Duodenal mucosa (tissue), 2 donors: ENCODE data around the gene ABCA9.

Source experiments
- H3K27ac ChIP-seq: one replicate; pipeline ENCODE4 v1.7.0; 2013; ENCODE audit warnings: low read depth, low read length
- H3K27me3 ChIP-seq, 2 donors: one replicate each; pipeline ENCODE4 v1.7.0; 2013; ENCODE audit warnings: low read length in 2 of 2, control low read depth in 1 of 2; ENCODE audit not compliant: insufficient read depth in 2 of 2, control insufficient read depth in 1 of 2
- H3K36me3 ChIP-seq, 2 donors: one replicate each; pipeline ENCODE4 v1.7.0; 2013; ENCODE audit warnings: low read length in 2 of 2, control low read depth in 1 of 2; ENCODE audit not compliant: insufficient read depth in 2 of 2, control insufficient read depth in 1 of 2
- H3K4me1 ChIP-seq, 2 donors: one replicate each; pipeline ENCODE4 v1.7.0; 2013; ENCODE audit warnings: low read length in 2 of 2, control low read depth in 1 of 2; ENCODE audit not compliant: insufficient read depth in 2 of 2, control insufficient read depth in 1 of 2
- H3K4me3 ChIP-seq, 2 donors: one replicate each; pipeline ENCODE4 v1.7.0; 2013; ENCODE audit warnings: low read length in 2 of 2, low read depth in 1 of 2
- H3K9ac ChIP-seq, 2 donors: one replicate each; pipeline ENCODE4 v1.7.0; 2013; ENCODE audit warnings: low read length in 2 of 2, low read depth in 1 of 2
- H3K9me3 ChIP-seq, 2 donors: one replicate each; pipeline ENCODE4 v1.7.0; 2013; ENCODE audit warnings: low read length in 2 of 2, control low read depth in 1 of 2; ENCODE audit not compliant: control insufficient read depth in 1 of 2

The ABCA9 gene

DNA sequence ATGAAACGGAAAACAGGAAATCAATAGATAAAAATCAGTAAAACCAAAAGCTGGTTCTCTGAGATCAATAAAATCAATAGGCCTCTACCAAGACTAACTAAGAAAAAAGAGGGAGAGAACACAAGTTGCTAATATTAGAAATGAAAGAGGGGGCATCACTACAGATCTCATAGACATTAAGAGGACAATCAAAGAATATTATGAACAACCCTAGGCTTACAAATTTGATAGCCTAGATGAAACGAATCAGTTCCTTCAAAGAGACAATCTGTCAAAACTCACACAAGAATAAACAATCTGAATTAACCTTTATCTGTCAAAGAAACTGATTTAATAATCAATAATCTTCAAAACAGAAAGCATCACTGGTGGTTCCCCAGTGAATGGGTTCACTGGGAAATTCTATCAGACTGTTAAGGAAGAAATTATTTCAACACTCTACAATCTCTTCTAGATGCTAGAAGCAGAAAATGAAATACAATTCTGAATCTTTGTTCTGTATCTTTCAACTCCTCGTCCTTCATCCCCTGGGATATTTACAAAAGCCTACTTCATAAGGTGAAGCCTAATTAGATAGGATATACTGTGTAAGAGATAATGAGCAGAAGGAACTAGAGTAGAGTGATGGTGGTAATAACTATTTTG lies 4.4 kb downstream of the ABCA9 start:
- Histone ChIP-seq H3K36me3 (no peaks in the 10 kb centered on the region), H3K9me3 (no peaks in the 10 kb centered on the region), H3K27me3 (no peaks in the 10 kb centered on the region), H3K4me1 (peaks cover 0 to 5% of the 10 kb centered on the region in 2 donors), H3K4me3 (no peak overlapping the region), H3K27ac (no peak overlapping the region), H3K9ac (no peak overlapping the region)

DNA sequence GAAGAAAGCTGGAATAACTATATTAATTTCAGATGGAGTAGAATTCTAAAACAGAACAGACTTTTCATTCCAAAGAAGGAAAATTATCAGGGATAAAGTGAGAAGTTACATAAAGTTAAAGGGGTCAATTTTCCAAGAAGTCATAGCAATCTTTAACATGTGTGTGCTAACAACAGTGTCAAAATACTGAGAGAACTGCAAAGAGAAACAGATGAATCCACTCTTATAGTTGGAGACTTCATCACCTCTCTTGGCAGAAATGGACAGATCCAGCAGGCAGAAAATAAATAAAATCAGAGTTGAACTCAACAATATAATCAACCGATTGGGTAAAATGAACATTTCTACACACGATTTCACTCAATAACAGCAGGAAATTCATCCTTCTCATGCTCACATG lies 5.4 kb downstream of the ABCA9 start:
- Histone ChIP-seq H3K27ac (no peak overlapping the region), H3K9ac (no peak overlapping the region), H3K27me3 (no peaks in the 10 kb centered on the region), H3K4me3 (no peak overlapping the region), H3K9me3 (no peaks in the 10 kb centered on the region), H3K4me1 (peaks cover 0 to 5% of the 10 kb centered on the region in 2 donors), H3K36me3 (no peaks in the 10 kb centered on the region)

DNA sequence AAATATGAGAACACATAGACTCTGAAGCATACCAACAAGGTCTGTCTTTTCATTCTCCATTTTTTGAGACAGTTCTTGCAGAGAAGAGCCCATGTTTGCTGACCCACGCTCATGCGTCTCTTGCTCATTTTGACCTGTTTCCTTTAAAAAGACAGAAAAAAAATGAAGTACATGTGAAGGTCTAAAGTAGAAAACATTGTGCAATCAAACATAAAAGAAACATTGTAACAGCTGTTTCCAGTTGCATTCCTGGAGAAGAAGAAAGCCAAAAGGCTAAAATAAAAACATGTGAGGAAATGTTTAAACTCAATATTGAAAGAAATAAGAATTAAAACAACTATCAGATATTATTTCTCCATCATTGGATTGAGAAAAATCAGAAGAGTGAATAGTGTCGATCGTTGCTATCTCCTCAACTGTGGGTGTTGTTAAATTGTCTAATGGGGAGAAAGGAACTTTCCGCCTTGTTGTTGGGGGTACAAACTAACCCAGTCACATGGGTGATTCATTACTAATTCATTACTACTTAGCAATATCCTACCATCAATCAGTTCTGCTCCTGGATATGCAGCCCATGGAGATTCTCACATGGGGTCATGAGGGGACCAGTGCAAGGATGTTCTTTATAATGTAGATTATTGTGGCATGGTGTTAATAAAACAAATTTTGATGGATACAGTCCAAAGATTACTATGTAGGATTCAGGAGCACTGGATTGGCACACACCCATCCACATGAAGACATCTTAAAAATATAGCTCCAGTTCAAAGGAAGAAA lies 9.5 kb downstream of the ABCA9 start:
- peaks cover 0 to 3% of the 10 kb centered on the region in 2 donors for H3K9me3 ChIP-seq
- no peak overlapping the region for H3K27ac ChIP-seq
- no peak overlapping the region for H3K4me3 ChIP-seq
- H3K4me1 ChIP-seq: peaks cover 8 to 11% of the 10 kb centered on the region in 2 donors
- H3K27me3 ChIP-seq: no peaks in the 10 kb centered on the region
- no peak overlapping the region for H3K9ac ChIP-seq
- no peaks in the 10 kb centered on the region for H3K36me3 ChIP-seq

DNA sequence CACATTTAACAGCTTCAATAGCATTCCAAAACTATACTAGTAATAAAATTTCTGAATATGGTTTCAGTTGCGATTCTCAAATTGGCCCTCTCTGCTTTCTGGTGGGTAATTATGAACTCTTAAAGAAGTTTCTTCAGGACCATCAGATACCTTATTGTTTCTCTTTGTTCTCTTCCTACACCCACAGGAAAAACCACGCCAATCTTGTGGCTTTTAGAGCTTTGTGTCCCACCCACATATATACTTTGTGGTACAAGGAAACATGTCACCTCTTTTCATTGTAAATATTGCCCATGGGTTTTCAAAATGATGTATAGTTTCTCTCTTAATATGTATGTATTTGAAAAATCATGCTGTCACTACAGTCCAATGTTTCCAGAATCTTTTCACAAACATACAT lies 12.1 kb downstream of the ABCA9 start:
- Histone ChIP-seq H3K36me3 (no peaks in the 10 kb centered on the region), H3K27me3 (no peaks in the 10 kb centered on the region), H3K9ac (no peak overlapping the region), H3K4me1 (peaks cover 8 to 11% of the 10 kb centered on the region in 2 donors), H3K27ac (no peak overlapping the region), H3K9me3 (peaks cover 0 to 3% of the 10 kb centered on the region in 2 donors), H3K4me3 (no peak overlapping the region)

DNA sequence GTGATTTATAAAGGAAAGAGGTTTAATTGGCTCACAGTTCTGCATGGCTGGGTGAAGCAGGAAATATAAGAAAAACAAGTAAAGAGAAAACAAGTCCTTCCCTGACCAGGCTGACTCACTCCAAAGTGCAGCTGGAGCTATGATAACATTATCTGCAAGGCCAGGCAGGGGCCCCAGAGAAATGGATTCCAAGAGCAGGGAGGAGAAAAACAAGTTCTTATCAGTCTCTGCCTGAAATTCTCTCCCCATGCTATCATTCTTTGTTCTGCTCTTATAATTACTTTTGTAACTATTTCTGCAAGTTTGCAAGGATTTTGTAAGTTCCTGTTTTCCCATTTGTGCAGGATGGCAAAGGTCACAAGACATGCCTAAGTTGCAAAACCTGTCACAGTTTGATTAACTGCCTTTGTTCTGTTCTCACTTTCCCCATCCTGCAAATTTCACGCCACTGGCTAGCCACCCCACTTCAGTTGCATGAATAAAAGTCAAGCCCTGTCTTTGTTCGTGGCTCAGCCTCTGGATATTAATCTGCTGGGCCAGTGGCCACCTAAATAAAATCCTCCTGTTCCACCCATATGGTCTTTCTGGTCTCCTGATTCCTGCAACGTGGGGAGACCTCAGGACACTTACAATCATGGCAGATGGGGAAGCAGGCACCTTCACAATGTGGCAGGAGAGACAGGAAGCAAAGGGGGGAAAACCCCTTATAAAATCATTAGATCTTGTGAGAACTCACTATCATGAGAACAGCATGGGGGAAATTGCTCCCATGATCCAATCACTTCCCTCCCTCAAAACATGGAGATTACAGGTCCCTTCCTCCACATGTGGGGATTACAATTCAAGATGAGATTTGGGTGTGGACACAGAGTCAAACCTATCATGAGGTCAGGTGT lies 13.1 kb downstream of the ABCA9 start:
- H3K36me3 ChIP-seq: no peaks in the 10 kb centered on the region
- H3K4me1 ChIP-seq: peaks cover 8 to 11% of the 10 kb centered on the region in 2 donors
- peaks cover 0 to 3% of the 10 kb centered on the region in 2 donors for H3K9me3 ChIP-seq
- H3K4me3 ChIP-seq: peak overlapping the region; percentile 38 to 44
- H3K27me3 ChIP-seq: no peaks in the 10 kb centered on the region
- H3K9ac ChIP-seq: no peak overlapping the region
- no peak overlapping the region for H3K27ac ChIP-seq

DNA sequence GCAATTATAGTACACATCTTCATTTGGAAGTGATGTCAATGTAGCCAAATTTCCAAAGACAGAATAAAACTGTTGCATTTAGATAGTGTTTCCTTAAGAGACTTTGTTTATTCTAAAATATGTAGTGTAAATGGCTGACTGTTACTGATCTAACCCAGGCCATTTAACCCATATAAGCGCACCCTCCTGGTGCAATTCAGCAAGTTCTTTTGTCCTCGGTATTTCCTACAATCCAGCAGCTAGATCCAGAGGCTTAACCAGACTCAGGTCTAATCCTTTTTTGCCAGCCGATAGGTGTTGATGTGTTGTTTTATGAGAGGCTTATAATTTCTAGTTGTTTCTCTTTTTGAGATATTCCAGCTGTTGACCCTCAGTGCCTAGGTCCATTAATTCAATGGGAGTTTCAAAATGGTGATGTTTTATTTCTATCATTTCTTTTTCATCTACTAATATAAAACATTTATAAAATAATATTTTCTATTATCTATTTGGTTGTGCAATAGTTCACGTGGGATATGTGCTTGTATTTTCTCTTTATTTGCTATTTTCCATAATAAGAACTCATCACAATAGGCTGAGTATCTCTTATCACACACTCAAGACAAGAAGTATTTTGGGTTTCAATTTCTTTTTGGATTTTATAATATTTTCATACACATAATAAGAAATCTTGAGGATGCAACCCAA lies 14.5 kb downstream of the ABCA9 start:
- Histone ChIP-seq H3K36me3 (no peaks in the 10 kb centered on the region), H3K27ac (no peak overlapping the region), H3K9ac (no peak overlapping the region), H3K4me1 (peaks cover 8 to 14% of the 10 kb centered on the region in 2 donors), H3K27me3 (no peaks in the 10 kb centered on the region), H3K4me3 (no peak overlapping the region), H3K9me3 (peaks cover 0 to 3% of the 10 kb centered on the region in 2 donors)

DNA sequence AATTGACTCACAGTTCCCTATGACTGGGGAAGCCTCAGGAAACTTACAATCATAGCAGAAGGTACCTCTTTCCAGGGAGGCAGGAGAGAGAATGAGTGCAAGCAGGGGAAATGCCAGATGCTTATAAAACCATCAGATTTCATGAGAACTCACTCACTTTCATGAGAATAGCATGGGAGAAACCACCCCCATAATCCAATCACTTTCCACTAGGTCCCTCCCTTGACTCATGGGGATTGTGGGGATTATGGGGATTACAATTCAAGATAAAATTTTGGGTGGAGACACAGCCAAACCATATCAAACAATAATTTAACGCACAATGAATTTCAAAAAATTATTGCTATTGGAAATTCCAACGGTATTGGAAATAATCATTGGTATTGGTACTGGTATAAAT lies 15.1 kb downstream of the ABCA9 start:
- Histone ChIP-seq H3K9ac (no peak overlapping the region), H3K36me3 (no peaks in the 10 kb centered on the region), H3K4me1 (peaks cover 8 to 14% of the 10 kb centered on the region in 2 donors), H3K4me3 (no peak overlapping the region), H3K27ac (no peak overlapping the region), H3K9me3 (peaks cover 0 to 3% of the 10 kb centered on the region in 2 donors), H3K27me3 (no peaks in the 10 kb centered on the region)

DNA sequence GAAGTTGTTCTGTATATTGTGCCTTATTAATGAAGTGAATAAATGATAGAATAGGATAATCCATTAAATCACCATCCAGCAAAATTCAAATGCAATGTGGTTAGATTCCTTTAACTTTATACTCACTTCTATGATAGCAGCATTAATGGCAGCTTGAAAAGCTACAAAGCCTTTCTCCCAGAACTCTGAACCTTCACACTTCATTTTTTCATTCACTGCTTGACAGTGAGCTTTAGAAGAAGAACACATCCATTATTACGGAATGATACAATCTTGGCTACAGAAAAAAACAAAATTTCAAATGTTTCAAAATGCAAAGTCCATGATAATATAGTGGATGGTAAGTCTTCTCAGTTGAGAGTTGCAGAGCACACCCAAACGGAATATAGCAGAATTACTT lies 16.4 kb downstream of the ABCA9 start:
- Histone ChIP-seq H3K9me3 (peaks cover 0 to 3% of the 10 kb centered on the region in 2 donors), H3K4me3 (no peak overlapping the region), H3K4me1 (peaks cover 8 to 14% of the 10 kb centered on the region in 2 donors), H3K27me3 (no peaks in the 10 kb centered on the region), H3K27ac (no peak overlapping the region), H3K9ac (no peak overlapping the region), H3K36me3 (no peaks in the 10 kb centered on the region)

DNA sequence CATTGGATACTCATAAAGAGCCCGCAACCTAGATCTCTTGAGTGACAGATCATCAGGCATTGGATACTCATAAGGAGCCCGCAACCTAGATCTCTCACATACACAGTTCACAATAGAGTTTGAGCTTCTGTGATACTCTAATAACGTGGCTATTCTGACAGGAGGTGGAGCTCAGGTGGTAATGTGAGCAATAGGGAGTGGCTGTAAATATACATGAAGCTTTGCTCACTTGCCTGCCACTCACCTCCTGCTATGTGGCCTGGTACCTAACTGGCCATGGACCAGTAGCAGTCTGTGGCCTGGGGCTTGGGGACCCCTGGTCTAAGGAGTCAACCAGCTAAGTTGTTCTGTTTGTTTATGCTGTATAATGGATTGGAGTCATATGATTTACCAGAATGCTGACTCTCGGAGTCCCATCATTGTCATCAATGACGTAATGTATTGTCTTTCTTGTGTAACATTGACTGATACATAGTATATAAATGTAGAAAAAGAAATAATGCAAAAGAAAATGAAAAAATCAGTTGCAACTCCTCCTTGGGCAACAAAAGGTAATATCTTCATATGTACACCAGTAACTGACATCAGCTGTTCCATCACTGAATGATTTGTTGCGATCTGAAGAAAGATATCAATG lies 17.5 kb downstream of the ABCA9 start:
- Histone ChIP-seq H3K27ac (no peak overlapping the region), H3K9me3 (peaks cover 0 to 2% of the 10 kb centered on the region in 2 donors), H3K4me1 (peaks cover 8 to 11% of the 10 kb centered on the region in 2 donors), H3K27me3 (no peaks in the 10 kb centered on the region), H3K4me3 (no peak overlapping the region), H3K9ac (no peak overlapping the region), H3K36me3 (no peaks in the 10 kb centered on the region)
